ENCODE results near the gene TMEM178B. TPM values are rescaled to one million over a fixed set of nuclear protein-coding genes. Genes with fewer than 3 reads are reported as not detected.

TMEM178B gene
- total and polyA plus RNA-seq, 2 of the 13 experiments (the other 11 are each of a cell fraction or from before 2014, with no cell fraction given), result 0.01 to 0.02 TPM

DNA sequence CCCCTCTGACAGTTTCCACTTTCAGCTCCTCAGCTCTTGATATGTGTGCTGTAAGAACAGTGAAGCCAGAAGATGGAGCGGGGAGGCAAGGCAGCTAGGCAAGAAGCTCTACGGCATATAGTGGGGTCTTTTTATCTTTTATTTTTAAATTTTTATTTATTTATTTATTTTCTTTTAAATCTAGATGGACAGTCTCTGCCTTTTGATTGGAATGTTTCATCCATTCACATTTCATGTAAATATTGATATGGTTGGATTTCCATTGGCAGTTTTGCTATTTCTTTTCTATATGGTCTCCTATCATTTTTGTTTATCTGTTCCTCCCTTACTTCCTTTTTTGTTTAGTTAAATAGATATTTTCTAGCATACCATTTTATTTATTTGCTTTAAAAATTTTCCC, 183.7 kb downstream of the TMEM178B start:
- no peak for TF ChIP-seq CBX5 (CRISPR knock-in tag; IDR thresholded peaks at IDR 0.05; ENCODE audit: borderline replicate concordance)
- TF ChIP-seq ZNF543 (CRISPR knock-in tag; IDR thresholded peaks at IDR 0.05), result no peak
- no peak for TF ChIP-seq RFX3 (CRISPR knock-in tag; IDR thresholded peaks at IDR 0.05)
- Histone ChIP-seq H3K9me3 (ENCODE audit: low read length) (no peaks in the 10 kb centered on the region), H3K27ac (ENCODE audit: extremely low read length, insufficient read depth, low read length) (no peak overlapping the region), H3K79me2 (ENCODE audit: insufficient read depth, low read length) (no peaks in the 10 kb centered on the region), H3K27me3 (ENCODE audit: control insufficient read depth in 1 of 2, insufficient read depth in 2 of 2, low read length in 2 of 2) (no peaks in the 10 kb centered on the region), H3K4me1 (ENCODE audit: insufficient read depth, low read length) (no peaks in the 10 kb centered on the region), H2AFZ (ENCODE audit: low read length) (no peak overlapping the region), H3K9ac (ENCODE audit: insufficient read depth, low read depth, low read length) (no peak overlapping the region), H3K36me3 (replicated peaks in 1 of 2; ENCODE audit: control insufficient read depth in 1 of 2, insufficient read depth in 2 of 2, low read length in 2 of 2) (no peaks in the 10 kb centered on the region), H4K20me1 (ENCODE audit: insufficient read depth, low read length) (no peaks in the 10 kb centered on the region), H3K4me3 (replicated peaks in 1 of 3; ENCODE audit: insufficient read depth in 1 of 3, low read depth in 2 of 3, low read length in 3 of 3) (no peak overlapping the region), H3K4me2 (ENCODE audit: low read depth, low read length) (no peak overlapping the region)
- BruUV-seq (replicated peaks), result no TSS peak
- POLR2A ChIA-PET, result no interaction called here
- no peak for FAIRE-seq
- intact Hi-C loops (cut with micrococcal nuclease; ENCODE audit: unreplicated experiment), result no loop called here
- no peak for DNase-seq (ENCODE audit: low spot score)
- ATAC-seq, result no peak
- 0% methylated on average over 2 of the region's 2 CpGs for WGBS (ENCODE audit: low lambda C conversion rate)
- CTCF ChIA-PET (ENCODE audit: low intra/inter-chr PET ratio, low total read pairs), result no interaction called here
- in situ Hi-C loops (cut with HindIII; ENCODE audit: extremely low pct_ligation_motif_present, low pct_unique_long_range_greater_than_20kb), result loop anchor here (10.0 kb wide), 1 partner anchor 287 kb away; no protein-coding TSS in a partner anchor

DNA sequence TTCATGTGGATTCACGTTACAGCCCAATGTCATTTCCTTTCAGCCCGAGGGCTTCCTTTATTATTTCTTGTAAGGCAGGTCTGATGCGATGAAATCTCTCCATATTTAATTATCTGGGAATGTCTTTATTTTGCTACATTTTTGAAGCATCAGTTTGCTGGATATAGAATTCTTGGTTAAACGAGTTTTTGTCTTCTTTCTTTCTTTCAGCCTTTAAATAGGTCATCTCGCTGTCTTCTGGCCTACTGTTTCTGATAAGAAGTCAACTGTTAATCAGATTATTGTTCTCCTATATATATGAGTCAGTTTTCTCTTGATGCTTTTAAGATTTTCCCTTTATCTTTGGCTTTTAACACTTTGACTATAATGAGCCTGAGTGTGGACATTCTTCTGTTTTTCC, 184.7 kb downstream of the TMEM178B start:
- Histone ChIP-seq H3K36me3 (replicated peaks in 1 of 2; ENCODE audit: control insufficient read depth in 1 of 2, insufficient read depth in 2 of 2, low read length in 2 of 2) (no peaks in the 10 kb centered on the region), H3K4me1 (ENCODE audit: insufficient read depth, low read length) (no peaks in the 10 kb centered on the region), H2AFZ (ENCODE audit: low read length) (no peak overlapping the region), H3K4me3 (replicated peaks in 1 of 3; ENCODE audit: insufficient read depth in 1 of 3, low read depth in 2 of 3, low read length in 3 of 3) (no peak overlapping the region), H3K4me2 (ENCODE audit: low read depth, low read length) (no peak overlapping the region), H3K9me3 (ENCODE audit: low read length) (no peaks in the 10 kb centered on the region), H3K79me2 (ENCODE audit: insufficient read depth, low read length) (no peaks in the 10 kb centered on the region), H3K9ac (ENCODE audit: insufficient read depth, low read depth, low read length) (no peak overlapping the region), H4K20me1 (ENCODE audit: insufficient read depth, low read length) (no peaks in the 10 kb centered on the region), H3K27ac (ENCODE audit: extremely low read length, insufficient read depth, low read length) (no peak overlapping the region), H3K27me3 (ENCODE audit: control insufficient read depth in 1 of 2, insufficient read depth in 2 of 2, low read length in 2 of 2) (no peaks in the 10 kb centered on the region)
- TF ChIP-seq KDM5A (IDR thresholded peaks at IDR 0.05; ENCODE audit: borderline replicate concordance, low read length) (no peak), ZFP82 (CRISPR knock-in tag; IDR thresholded peaks at IDR 0.05; ENCODE audit: borderline replicate concordance) (no peak), TEAD3 (CRISPR knock-in tag; optimal IDR thresholded peaks at IDR 0.05; ENCODE audit: borderline replicate concordance) (no peak), GTF3A (CRISPR knock-in tag; conservative IDR thresholded peaks at IDR 0.05) (no peak), ESRRA (CRISPR knock-in tag; IDR thresholded peaks at IDR 0.05; ENCODE audit: low read depth) (no peak), MTF2 (CRISPR knock-in tag; IDR thresholded peaks at IDR 0.05; ENCODE audit: borderline replicate concordance) (no peak), ZNF136 (CRISPR knock-in tag; IDR thresholded peaks at IDR 0.05; ENCODE audit: low read depth) (no peak), ZNF205 (CRISPR knock-in tag; IDR thresholded peaks at IDR 0.05) (no peak), NCOR1 (IDR thresholded peaks at IDR 0.05; ENCODE audit: borderline replicate concordance, low read length) (no peak), ZNF768 (CRISPR knock-in tag; IDR thresholded peaks at IDR 0.05) (no peak), ZNF569 (CRISPR knock-in tag; IDR thresholded peaks at IDR 0.05; ENCODE audit: borderline replicate concordance) (no peak), NPAS2 (CRISPR knock-in tag; IDR thresholded peaks at IDR 0.05; ENCODE audit: borderline replicate concordance) (no peak), ZNF224 (CRISPR knock-in tag; IDR thresholded peaks at IDR 0.05) (no peak), ZNF530 (CRISPR knock-in tag; IDR thresholded peaks at IDR 0.05; ENCODE audit: low read depth) (no peak)
- TF ChIP-seq, protein P1, sequence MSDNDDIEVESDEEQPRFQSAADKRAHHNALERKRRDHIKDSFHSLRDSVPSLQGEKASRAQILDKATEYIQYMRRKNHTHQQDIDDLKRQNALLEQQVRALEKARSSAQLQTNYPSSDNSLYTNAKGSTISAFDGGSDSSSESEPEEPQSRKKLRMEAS (IDR thresholded peaks at IDR 0.05), result no peak
- TF ChIP-seq, protein P2, sequence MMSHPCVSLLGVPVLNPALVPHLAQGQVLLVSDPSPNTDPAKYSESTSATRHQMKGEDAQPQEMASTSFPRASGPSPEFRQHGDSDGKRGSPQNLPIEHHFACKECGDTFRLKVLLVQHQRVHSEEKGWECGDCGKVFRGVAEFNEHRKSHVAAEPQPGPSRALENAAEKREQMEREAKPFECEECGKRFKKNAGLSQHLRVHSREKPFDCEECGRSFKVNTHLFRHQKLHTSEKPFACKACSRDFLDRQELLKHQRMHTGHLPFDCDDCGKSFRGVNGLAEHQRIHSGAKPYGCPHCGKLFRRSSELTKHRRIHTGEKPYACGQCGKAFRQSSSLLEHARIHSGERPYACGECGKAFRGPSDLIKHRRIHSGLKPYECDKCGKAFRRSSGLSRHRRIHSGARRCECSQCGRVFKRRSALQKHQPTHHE (CRISPR knock-in tag; IDR thresholded peaks at IDR 0.05; ENCODE audit: borderline replicate concordance), result no peak
- TF ChIP-seq, protein P3, sequence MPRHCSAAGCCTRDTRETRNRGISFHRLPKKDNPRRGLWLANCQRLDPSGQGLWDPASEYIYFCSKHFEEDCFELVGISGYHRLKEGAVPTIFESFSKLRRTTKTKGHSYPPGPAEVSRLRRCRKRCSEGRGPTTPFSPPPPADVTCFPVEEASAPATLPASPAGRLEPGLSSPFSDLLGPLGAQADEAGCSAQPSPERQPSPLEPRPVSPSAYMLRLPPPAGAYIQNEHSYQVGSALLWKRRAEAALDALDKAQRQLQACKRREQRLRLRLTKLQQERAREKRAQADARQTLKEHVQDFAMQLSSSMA (CRISPR knock-in tag; IDR thresholded peaks at IDR 0.05), result no peak
- no TSS peak for BruUV-seq (replicated peaks)
- 14% methylated on average over 5 of the region's 5 CpGs for WGBS (ENCODE audit: low lambda C conversion rate)
- ChIA-PET POLR2A (no interaction called here), CTCF (ENCODE audit: low intra/inter-chr PET ratio, low total read pairs) (no interaction called here)
- DNase-seq (ENCODE audit: low spot score) (no peak), FAIRE-seq (no peak), ATAC-seq (no peak)
- intact Hi-C loops (cut with micrococcal nuclease; ENCODE audit: unreplicated experiment), result no loop called here
- in situ Hi-C loops (cut with HindIII; ENCODE audit: extremely low pct_ligation_motif_present, low pct_unique_long_range_greater_than_20kb), result loop anchor here (10.0 kb wide), 1 partner anchor 286 kb away; no protein-coding TSS in a partner anchor

All from HepG2 (cell line).